ENCODE results near the gene RGS9.

- no peak for TF ChIP-seq POLR2AphosphoS5 (IDR thresholded peaks at IDR 0.05; ENCODE audit: low read depth, low read length)
- no peak for TF ChIP-seq RAD21 (IDR thresholded peaks at IDR 0.05; ENCODE audit: low read depth)
- no peak for TF ChIP-seq TCF7L2 (IDR thresholded peaks at IDR 0.05; ENCODE audit: borderline replicate concordance, extremely low read depth, insufficient read depth, insufficient read length)
- no peak for TF ChIP-seq JUND (IDR thresholded peaks at IDR 0.05)
- TF ChIP-seq CTCF (IDR thresholded peaks at IDR 0.05 in 2 of 3, conservative IDR thresholded peaks at IDR 0.05 in 1 of 3; ENCODE audit: borderline replicate concordance in 1 of 3, insufficient read depth in 1 of 3, low read depth in 2 of 3, low read length in 2 of 3), result no peak
- TF ChIP-seq POLR2A (IDR thresholded peaks at IDR 0.05; ENCODE audit: borderline replicate concordance, extremely low read depth, insufficient read depth, insufficient read length), result no peak
- no peak for TF ChIP-seq SIN3A (IDR thresholded peaks at IDR 0.05; ENCODE audit: low read depth)
- no peak for TF ChIP-seq EZH2 (IDR thresholded peaks at IDR 0.05)
- TF ChIP-seq REST (IDR thresholded peaks at IDR 0.05; ENCODE audit: low read depth), result no peak
- TF ChIP-seq ATF3 (IDR thresholded peaks at IDR 0.05), result no peak
- TF ChIP-seq EZH2phosphoT487 (IDR thresholded peaks at IDR 0.05; ENCODE audit: borderline replicate concordance), result no peak
These were observed 36.2 kb downstream of the RGS9 start for GRCh38 chr17:65173284-65173793.
